NCI-H2196 (cell line): ENCODE data around the gene NDRG3.

ENCODE experiments used
- DNase-seq: peaks from one replicate; lab custom pipeline; 2025; ENCODE audit not compliant: unreplicated experiment; lab: John Stamatoyannopoulos, UW

Gene NDRG3

GRCh38 chr20:36745927-36746659 is at the start of gene NDRG3:
NDRG3 (minus strand) TSS chr20:36746090; CDS start chr20:36721735, 24,355 bp downstream.
- peak; percentile 94 for DNase-seq

- DNase-seq, result no peak
Observed at GRCh38 chr20:36794116-36794474, 48.2 kb upstream of the NDRG3 start.

GRCh38 chr20:36793294-36794115 is 47.6 kb upstream of the NDRG3 start:
- DNase-seq, result no peak

GRCh38 chr20:36792422-36792821 is 46.5 kb upstream of the NDRG3 start:
- DNase-seq, result peak; percentile 71

- DNase-seq, result no peak
Observed at GRCh38 chr20:36791862-36792261, 46.0 kb upstream of the NDRG3 start.

- DNase-seq, result no peak
Observed at GRCh38 chr20:36786663-36787062, 40.8 kb upstream of the NDRG3 start.

- DNase-seq, result no peak
Observed at GRCh38 chr20:36786246-36786645, 40.4 kb upstream of the NDRG3 start.

GRCh38 chr20:36785308-36785707 is 39.4 kb upstream of the NDRG3 start:
- DNase-seq, result no peak

GRCh38 chr20:36784900-36785299 is 39.0 kb upstream of the NDRG3 start:
- no peak for DNase-seq

GRCh38 chr20:36784116-36784515 is 38.2 kb upstream of the NDRG3 start:
- no peak for DNase-seq

- DNase-seq, result no peak
Observed at GRCh38 chr20:36779656-36780025, 33.8 kb upstream of the NDRG3 start.

GRCh38 chr20:36778831-36779655 is 33.2 kb upstream of the NDRG3 start:
- no peak for DNase-seq

GRCh38 chr20:36777576-36777975 is 31.7 kb upstream of the NDRG3 start:
- no peak for DNase-seq

- DNase-seq, result no peak
Observed at GRCh38 chr20:36777167-36777566, 31.3 kb upstream of the NDRG3 start.

GRCh38 chr20:36775826-36776225 is 29.9 kb upstream of the NDRG3 start:
- no peak for DNase-seq

- no peak for DNase-seq
Observed at GRCh38 chr20:36775196-36775595, 29.3 kb upstream of the NDRG3 start.

- peak; percentile 99 for DNase-seq
Observed at GRCh38 chr20:36773597-36774390, 27.9 kb upstream of the NDRG3 start, which contains the start of gene DSN1. DSN1 (minus strand) TSS chr20:36773763; CDS start chr20:36771458, 2,305 bp downstream.

GRCh38 chr20:36773107-36773596 is 27.3 kb upstream of the NDRG3 start:
- DNase-seq, result no peak

GRCh38 chr20:36770680-36771079 is 24.8 kb upstream of the NDRG3 start:
- DNase-seq, result no peak

GRCh38 chr20:36768768-36769430 is 23.0 kb upstream of the NDRG3 start:
- DNase-seq, result no peak
